NCI-H510A (cell line): ENCODE measurements around the gene MEIS1.

Experiments used
- DNase-seq: peaks from one replicate; lab custom pipeline; 2025; lab: John Stamatoyannopoulos, UW

The MEIS1 gene

GRCh38 chr2:66536290-66536673, 101.4 kb downstream of the MEIS1 start:
- no peak for DNase-seq

- DNase-seq = no peak
Measured at GRCh38 chr2:66536997-66537396, 102.1 kb downstream of the MEIS1 start.

DNA sequence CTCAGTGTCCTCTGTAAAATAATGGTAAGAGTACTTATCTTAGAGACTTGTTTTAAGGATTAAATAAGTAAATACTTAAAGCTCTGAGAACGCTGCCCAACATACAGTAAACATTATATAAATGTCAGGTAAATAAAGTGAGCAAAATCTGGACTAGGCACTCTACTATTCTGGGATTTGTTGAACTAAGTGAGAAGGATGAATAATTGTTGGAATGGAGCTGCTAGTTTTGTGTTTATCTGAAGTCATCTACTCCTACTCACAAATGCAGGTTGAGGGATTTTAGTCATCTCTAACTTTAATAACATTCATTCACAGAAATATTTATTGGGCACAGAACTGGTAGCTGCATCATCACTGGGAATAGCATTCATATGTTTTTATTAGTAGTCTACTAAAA, 103.4 kb downstream of the MEIS1 start:
- no peak for DNase-seq

GRCh38 chr2:66539452-66539851, 104.5 kb downstream of the MEIS1 start:
- no peak for DNase-seq

DNA sequence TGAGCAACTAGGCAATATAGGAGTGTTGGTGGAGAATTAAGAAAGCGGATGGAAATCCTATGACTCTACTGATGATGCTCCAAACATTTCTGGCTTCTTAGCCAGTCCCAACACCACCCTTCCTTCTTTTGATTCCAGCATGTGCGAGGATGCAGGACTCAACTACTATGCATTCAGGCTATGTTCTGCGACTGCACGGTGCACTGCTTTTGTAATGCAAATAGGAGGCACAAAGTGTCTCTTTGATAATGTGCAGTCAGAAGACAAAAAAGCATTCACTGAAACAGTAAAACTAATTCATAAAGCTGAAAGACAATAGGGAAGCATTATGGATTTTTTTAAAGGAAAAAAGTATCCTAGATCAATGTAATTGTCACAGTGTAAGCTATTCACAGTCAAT, 106.7 kb downstream of the MEIS1 start:
- DNase-seq = no peak

DNA sequence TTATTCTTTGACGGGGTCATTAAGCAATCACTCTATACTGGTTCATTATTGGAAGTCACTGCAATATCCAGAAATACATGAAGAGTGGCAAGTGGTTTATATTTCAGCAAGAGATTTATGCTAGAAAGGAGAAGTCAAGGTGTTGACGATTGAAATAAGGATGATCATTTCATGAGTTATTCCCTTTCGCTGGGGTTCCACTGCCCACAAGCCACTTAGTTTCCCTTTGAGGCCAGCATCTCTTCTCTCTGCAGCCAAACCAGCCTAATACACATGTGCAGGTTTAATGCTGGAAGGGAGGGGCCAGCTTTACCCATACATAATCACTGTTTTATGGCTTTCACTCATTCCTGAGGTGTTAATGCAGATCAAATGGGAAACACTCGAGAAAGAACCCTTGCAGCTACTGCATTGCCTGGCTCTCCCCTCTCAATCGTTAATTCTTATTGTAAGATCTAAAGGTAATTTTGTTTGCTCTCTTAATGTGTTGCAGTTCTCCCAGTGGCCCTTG, 108.4 kb downstream of the MEIS1 start:
- DNase-seq = no peak

DNA sequence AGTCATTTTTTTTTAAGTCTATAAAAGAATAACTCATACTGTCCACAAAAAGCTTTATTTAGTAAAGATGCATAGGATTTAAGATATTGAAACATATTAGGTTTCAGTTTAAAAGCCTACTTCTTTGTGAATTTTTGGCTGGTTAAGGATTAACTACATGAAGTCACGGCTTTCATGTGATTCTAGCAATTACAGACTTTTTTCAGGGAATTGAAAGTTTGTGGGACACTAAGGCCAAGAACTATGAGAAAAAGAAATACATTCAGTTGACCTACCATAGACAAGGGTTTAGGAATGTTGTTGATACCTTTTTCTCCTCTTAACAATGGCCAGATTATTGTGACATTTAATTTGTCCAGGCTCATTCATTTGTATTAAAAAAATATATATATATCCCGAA, 109.3 kb downstream of the MEIS1 start:
- no peak for DNase-seq

DNA sequence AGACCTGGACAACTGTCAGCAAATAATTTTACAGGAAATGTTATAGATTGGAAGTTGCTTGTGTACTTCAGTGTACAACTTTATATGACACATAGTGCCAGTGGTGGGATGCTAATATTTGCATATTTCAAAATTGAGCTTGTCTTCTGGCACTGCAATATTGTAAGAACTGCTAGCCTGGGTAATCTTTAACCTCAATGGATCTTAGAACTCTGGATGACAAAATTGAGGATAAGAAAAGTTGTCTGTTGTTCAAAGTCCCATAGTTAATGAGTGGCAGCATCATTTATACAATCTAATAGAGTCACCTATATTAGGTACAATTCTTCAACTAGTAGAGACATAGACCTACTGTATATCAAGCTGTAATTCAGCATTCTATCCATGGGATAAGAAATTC, 110.3 kb downstream of the MEIS1 start:
- DNase-seq = no peak

GRCh38 chr2:66547118-66547517, 112.2 kb downstream of the MEIS1 start:
- DNase-seq = no peak

DNA sequence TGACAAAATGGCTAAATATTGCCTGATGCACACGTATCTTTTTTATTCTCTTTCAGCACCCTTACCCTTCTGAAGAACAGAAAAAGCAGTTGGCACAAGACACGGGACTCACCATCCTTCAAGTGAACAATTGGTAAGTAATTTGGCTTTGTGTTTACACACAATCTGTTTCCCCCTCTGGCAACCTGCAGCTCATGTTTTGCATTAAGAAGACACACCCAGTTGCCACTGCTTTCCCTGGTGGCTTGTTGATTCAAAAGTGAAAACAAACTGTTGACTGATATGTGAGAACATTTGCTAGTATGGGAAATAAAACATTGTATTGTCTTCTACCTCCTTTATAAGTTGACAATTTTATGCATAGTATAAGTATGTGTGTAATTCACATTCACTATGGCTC, 113.0 kb downstream of the MEIS1 start:
- no peak for DNase-seq

DNA sequence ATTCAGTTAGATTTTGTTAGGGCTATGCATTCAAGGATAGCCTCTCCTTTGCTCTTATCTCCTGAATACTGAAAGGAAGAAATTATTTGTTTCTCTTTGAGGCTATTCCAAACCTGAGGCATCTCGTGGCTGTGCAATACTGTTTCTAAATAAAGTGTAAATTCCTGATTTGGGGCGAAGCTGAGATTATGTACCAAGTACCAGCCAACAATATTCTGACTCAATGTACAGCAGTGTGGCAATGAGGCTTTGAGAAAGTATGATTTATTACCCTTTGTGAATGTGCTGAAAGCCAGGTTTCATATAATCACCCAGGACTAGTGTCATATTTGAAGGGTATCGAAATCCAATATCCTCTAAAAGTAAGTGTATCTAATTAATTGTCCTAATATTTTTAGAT, 113.5 kb downstream of the MEIS1 start:
- DNase-seq = no peak

GRCh38 chr2:66550826-66551225, 115.9 kb downstream of the MEIS1 start:
- DNase-seq = no peak

- no peak for DNase-seq
Measured at GRCh38 chr2:66553370-66553769, 118.4 kb downstream of the MEIS1 start.

DNA sequence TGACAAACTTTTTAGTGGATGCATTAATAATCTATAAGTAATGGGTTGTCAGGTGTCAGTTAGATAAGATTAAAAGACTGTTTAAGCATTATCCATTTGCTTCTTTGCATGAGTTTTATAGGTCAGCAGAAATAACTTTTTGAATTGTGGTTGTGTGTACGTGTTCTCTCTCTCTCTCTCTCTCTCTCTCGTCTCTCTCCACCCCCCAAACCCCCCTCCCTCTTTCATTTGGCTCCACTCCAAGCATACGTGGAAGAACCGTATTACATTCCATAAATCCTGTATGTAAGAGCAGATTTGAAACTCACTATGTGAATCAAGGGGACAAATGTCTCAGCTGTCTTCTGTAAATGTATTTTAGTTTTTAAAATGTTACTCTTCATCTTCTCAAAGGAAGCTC, 120.2 kb downstream of the MEIS1 start:
- no peak for DNase-seq

- DNase-seq = no peak
Measured at GRCh38 chr2:66555501-66556324, 120.8 kb downstream of the MEIS1 start.

GRCh38 chr2:66559672-66560071, 124.7 kb downstream of the MEIS1 start:
- no peak for DNase-seq

- no peak for DNase-seq
Measured at GRCh38 chr2:66560683-66561082, 125.8 kb downstream of the MEIS1 start.

DNA sequence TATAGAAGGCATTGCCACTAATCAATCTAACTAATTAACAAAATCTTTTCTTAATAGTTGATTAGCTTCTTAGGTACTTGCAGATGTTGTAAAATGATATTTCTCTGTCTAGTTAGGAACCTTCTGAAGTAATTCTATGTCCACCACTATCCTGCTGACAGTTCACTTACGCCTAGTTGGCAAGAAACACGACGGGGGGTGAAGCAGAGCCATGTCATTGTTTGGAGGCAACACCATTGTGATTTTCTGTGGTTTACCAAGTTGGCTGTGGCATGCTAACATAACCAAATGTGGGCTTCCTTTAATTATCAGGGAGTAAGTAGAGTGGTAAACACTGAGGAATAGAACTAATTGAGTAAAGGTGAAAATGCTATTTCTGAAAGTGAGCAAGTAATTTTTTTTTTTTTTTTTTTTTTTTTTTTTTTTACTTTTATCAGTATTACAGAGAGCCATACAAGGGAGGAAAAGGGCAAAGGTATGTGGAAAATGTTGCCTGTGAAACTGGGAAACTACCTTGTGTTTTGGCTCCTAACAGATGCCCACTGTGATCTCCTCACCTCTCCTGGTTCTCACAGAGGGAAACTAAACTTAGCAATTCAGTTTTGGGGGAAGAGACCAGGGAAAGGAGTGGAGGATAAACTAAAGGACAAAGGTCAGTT, 126.8 kb downstream of the MEIS1 start:
- no peak for DNase-seq

GRCh38 chr2:66562304-66562685, 127.4 kb downstream of the MEIS1 start:
- no peak for DNase-seq

GRCh38 chr2:66563473-66563872, 128.5 kb downstream of the MEIS1 start:
- DNase-seq = no peak

GRCh38 chr2:66565291-66565690, 130.4 kb downstream of the MEIS1 start:
- DNase-seq = no peak

- no peak for DNase-seq
Measured at GRCh38 chr2:66566726-66567399, 131.9 kb downstream of the MEIS1 start.

DNA sequence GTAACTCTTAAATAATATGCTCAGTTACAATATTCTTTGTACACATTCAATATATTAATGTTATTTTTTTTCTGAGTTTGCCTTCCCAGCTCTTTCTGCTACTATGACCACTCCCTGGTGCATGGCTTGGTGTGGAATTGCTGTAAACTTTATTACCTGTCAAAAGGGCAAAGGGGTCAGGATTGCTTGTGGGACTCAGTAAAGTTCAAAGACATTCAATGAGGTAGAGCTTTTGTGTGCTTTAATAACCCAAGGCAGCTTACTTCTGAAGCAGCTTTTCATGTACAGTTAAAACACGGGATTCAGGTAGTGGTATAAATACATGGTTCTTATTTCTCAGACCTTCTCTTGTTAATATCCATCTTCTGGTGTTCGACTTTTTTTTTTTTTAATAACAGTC, 132.8 kb downstream of the MEIS1 start:
- no peak for DNase-seq
